Endothelial cell (in vitro differentiated cells): ENCODE data around the gene PGM2. TPM values are rescaled to one million over a fixed set of nuclear protein-coding genes. Genes with fewer than 3 reads are reported as not detected.
"Not testable (repeated sequence)": the region's sequence is repeated elsewhere in the genome, so short reads cannot be mapped to it uniquely, and the experiment has no call there.

Experiments
- DNase-seq: peaks from one replicate; pipeline ENCODE4 v3.0.0; 2021; ENCODE audit warnings: low spot score
- H3K27ac Mint-ChIP-seq: one replicate; pipeline ENCODE4 v1.8.0; 2021; ENCODE audit warnings: mixed read lengths, inconsistent platforms; ENCODE audit not compliant: unreplicated experiment
- H3K27me3 Mint-ChIP-seq: one replicate; pipeline ENCODE4 v1.8.0; 2021; ENCODE audit warnings: mild to moderate bottlenecking, moderate library complexity, mixed read lengths, inconsistent platforms; ENCODE audit not compliant: unreplicated experiment
- H3K36me3 Mint-ChIP-seq: one replicate; pipeline ENCODE4 v1.8.0; 2021; ENCODE audit warnings: mild to moderate bottlenecking, low read depth, mixed read lengths, inconsistent platforms; ENCODE audit not compliant: unreplicated experiment
- H3K4me1 Mint-ChIP-seq: one replicate; pipeline ENCODE4 v1.8.0; 2021; ENCODE audit warnings: mild to moderate bottlenecking, mixed read lengths, inconsistent platforms; ENCODE audit not compliant: unreplicated experiment
- H3K4me3 Mint-ChIP-seq: one replicate; pipeline ENCODE4 v1.8.0; 2021; ENCODE audit warnings: mild to moderate bottlenecking, mixed read lengths, inconsistent platforms; ENCODE audit not compliant: unreplicated experiment
- H3K9me3 Mint-ChIP-seq: one replicate; pipeline ENCODE4 v1.8.0; 2021; ENCODE audit warnings: mixed read lengths, inconsistent platforms; ENCODE audit not compliant: unreplicated experiment
- CTCF ChIP-seq: fragments of 200-600 bp; sonication (generic); IDR thresholded peaks from one replicate; pipeline ENCODE4 v1.5.0; 2021; ENCODE audit warnings: antibody characterized with exemption; ENCODE audit not compliant: unreplicated experiment
- long read RNA-seq: library from polyadenylated mRNA; unstranded; transcript quantifications from one replicate; pipeline ENCODE4 v2.0.0, GENCODE V29; 2020; ENCODE audit not compliant: unreplicated experiment
- total RNA-seq: library from RNA; stranded (reverse); fragmentation: NEBNext Ultra II Directional; extraction: Animal tissue kit (Norgen Biotek cat#: 25700); gene quantifications from one replicate; pipeline ENCODE4 v1.2.1, GENCODE V29; 2021; ENCODE audit not compliant: unreplicated experiment

The PGM2 gene
- 16.6 TPM for total RNA-seq
- long read RNA-seq, transcript PGM2-201 (14 exons, 3,264 nt): major isoform, 10 of 11 reads
- long read RNA-seq, partial matches to known transcripts: 1 of 11 reads
- long read RNA-seq, other reads (novel, unspliced or antisense): 0 of 11 reads

DNA sequence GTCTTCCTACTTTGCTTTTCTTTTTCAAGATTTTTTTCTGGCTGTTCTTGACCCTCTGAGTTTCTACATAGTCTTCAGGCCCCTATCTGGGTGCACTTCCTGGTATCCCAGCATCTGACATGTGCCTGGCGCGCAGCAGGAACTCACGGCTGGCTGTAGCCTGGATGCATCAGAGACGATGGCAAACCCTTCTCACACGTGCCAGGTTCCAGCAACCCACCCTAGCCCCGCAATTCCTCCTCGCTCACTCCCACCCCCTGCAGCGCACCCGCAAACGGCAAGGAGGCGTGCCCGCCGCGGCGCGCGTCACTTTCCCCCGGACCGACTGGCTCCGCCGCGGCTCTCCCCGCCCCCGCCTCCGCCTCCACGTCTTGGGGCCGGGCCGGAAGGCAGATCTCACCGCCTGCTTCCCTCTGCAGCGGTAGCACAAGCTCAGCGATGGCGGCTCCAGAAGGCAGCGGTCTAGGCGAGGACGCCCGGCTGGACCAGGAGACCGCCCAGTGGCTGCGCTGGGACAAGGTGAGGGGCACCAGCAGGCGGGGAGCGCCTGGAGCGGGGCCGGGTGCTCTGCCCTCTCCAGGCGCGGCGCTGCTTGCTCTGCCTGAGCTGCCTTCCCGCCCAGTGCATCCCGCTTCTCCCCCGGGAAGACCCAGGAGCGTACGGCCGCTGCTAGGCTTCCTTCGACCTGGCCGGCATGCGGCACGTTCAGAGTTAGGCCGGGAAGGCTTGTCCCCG lies at the start of gene PGM2:
Gene PGM2, plus strand, starts transcription at position 392 of the 735 bp plus-strand sequence. Its CDS starts 47 bp downstream, at position 439.
- Mint-ChIP-seq H3K27me3 (peaks cover 5% of the 10 kb centered on the region), H3K4me1 (peaks cover 26% of the 10 kb centered on the region), H3K36me3 (peaks cover 19% of the 10 kb centered on the region), H3K9me3 (no peaks in the 10 kb centered on the region), H3K27ac (peak within 1 kb of the TSS; percentile 64), H3K4me3 (peak within 1 kb of the TSS; percentile 95)
- peak; percentile 81 for DNase-seq
- TF ChIP-seq CTCF: no peak

GRCh38 chr4:37779896-37780295 lies 46.6 kb upstream of the PGM2 start:
- peaks cover 7% of the 10 kb centered on the region for H3K36me3 Mint-ChIP-seq
- TF ChIP-seq CTCF: no peak
- H3K4me1 Mint-ChIP-seq: peaks cover 15% of the 10 kb centered on the region
- H3K27ac Mint-ChIP-seq: no peak overlapping the region
- no peaks in the 10 kb centered on the region for H3K27me3 Mint-ChIP-seq
- no peak for DNase-seq
- no peak overlapping the region for H3K4me3 Mint-ChIP-seq
- no peaks in the 10 kb centered on the region for H3K9me3 Mint-ChIP-seq

DNA sequence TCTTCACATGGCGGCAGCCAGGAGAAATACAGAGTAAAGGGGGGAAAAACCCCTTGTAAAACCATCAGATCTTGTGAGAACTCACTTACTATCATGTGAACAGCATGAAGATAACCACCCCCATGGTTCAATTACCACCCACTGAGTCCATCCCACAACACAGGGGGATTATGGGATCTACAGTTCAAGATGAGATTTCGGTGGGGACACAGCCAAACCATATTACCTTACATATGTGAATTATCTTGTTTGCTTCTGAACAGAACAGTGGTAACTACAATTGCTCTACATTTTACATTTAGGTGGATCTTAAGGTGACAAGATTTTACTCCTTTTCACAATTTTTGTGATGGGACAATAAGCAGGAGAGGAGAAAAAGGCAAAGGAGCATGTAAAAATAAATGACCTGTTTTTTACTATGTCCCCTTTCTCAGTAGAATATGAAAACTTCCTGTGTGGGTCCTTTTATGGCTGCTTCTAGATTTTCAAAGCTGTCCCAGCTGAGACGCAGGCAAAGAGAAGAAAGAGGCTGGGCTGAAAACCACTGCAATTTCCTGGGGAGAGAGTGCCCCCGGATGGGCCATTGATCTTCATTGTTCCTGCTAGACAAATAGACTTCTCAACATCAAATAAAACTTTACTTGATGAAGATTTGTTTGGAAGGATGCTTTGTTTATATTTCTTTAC lies 45.9 kb upstream of the PGM2 start:
- no peak for DNase-seq
- H3K4me3 Mint-ChIP-seq: no peak overlapping the region
- peak overlapping the region; percentile 74 for H3K27ac Mint-ChIP-seq
- H3K9me3 Mint-ChIP-seq: no peaks in the 10 kb centered on the region
- H3K4me1 Mint-ChIP-seq: peaks cover 15% of the 10 kb centered on the region
- H3K36me3 Mint-ChIP-seq: peaks cover 7% of the 10 kb centered on the region
- TF ChIP-seq CTCF: no peak
- H3K27me3 Mint-ChIP-seq: no peaks in the 10 kb centered on the region

GRCh38 chr4:37781131-37781455 lies 45.4 kb upstream of the PGM2 start:
- no peak for TF ChIP-seq CTCF
- no peaks in the 10 kb centered on the region for H3K27me3 Mint-ChIP-seq
- H3K27ac Mint-ChIP-seq: peak overlapping the region; percentile 74
- no peaks in the 10 kb centered on the region for H3K9me3 Mint-ChIP-seq
- no peak overlapping the region for H3K4me3 Mint-ChIP-seq
- no peak for DNase-seq
- peaks cover 15% of the 10 kb centered on the region for H3K4me1 Mint-ChIP-seq
- H3K36me3 Mint-ChIP-seq: peaks cover 7% of the 10 kb centered on the region

- not testable (repeated sequence) for H3K4me1 Mint-ChIP-seq, H3K27ac Mint-ChIP-seq, H3K4me3 Mint-ChIP-seq, H3K27me3 Mint-ChIP-seq, H3K36me3 Mint-ChIP-seq, H3K9me3 Mint-ChIP-seq, DNase-seq
These were observed 40.2 kb upstream of the PGM2 start for GRCh38 chr4:37786267-37786666.

DNA sequence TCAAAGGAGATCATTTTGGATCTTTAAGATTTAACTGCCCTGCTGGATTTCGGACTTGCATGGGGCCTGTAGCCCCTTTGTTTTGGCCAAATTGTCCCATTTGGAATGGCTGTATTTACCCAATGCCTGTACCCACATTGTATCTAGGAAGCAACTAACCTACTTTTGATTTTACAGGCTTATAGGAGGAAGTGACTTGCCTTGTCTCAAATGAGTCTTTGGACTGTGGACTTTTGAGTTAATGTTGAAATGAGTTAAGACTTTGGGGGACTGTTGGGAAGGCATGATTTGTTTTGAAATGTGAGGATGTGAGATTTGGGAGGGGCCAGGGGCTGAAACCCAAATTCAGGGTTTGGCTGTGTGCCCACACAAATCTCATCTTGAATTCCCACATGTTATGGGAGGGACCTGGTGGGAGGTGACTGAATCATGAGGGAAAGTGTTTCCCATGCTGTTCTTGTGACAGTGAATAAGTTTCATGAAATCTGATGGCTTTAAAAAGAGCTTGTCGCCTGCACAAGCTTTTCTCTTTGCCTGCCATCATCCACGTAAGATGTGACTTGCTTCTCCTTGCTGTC lies 38.5 kb upstream of the PGM2 start:
- H3K4me1 Mint-ChIP-seq, H3K27ac Mint-ChIP-seq, DNase-seq, H3K27me3 Mint-ChIP-seq, H3K9me3 Mint-ChIP-seq, H3K36me3 Mint-ChIP-seq, H3K4me3 Mint-ChIP-seq: not testable (repeated sequence)
